IMR-90 (cell line): ENCODE results near the gene DCC. TPM values are rescaled to one million over a fixed set of nuclear protein-coding genes. Genes with fewer than 3 reads are reported as not detected.

ENCODE experiments used
- ATAC-seq: fragments of 200-7000 bp; cut with Tn5 transposase; 2 replicates; pipeline ENCODE4 v1.9.1; 2020; ENCODE audit warnings: low read depth, mild to moderate bottlenecking, moderate library complexity
- BruUV-seq: library from RNA; stranded (reverse); fragments of 400-500 nt; replicated peaks from 2 replicates; lab custom pipeline; 2021; lab: Mats Ljungman, UMichigan
- CTCF ChIA-PET: fragments of 300-600 bp; formaldehyde crosslinking; extraction: SDS; loops from one replicate; lab custom pipeline; 2021; ENCODE audit warnings: antibody characterized with exemption; lab: Yijun Ruan, JAX
- POLR2A ChIA-PET: fragments of 300-600 bp; sonication (Branson Sonifier 250); formaldehyde crosslinking; loops from one replicate; lab custom pipeline; 2022; ENCODE audit warnings: antibody characterized with exemption; ENCODE audit not compliant: unreplicated experiment; lab: Charles Lee
- DNase-seq: peaks from one replicate; pipeline ENCODE4 v3.0.0; 2013
- H2AFZ ChIP-seq: replicated peaks from 2 replicates; pipeline ENCODE3; 2013; ENCODE audit warnings: low read length, mild to moderate bottlenecking; ENCODE audit not compliant: poor library complexity
- H2AK5ac ChIP-seq: 2 replicates; pipeline ENCODE4 v1.6.1; 2013; ENCODE audit warnings: low read depth, low read length, inconsistent platforms
- H2AK9ac ChIP-seq: replicated peaks from 2 replicates; pipeline ENCODE3; 2013; ENCODE audit warnings: mild to moderate bottlenecking, low read depth, low read length, moderate library complexity; ENCODE audit not compliant: poor library complexity
- H2BK120ac ChIP-seq: 2 replicates; pipeline ENCODE4 v1.6.1; 2013; ENCODE audit warnings: low read depth, low read length, inconsistent platforms
- H2BK15ac ChIP-seq: 3 replicates; pipeline ENCODE4 v1.6.1; 2013; ENCODE audit warnings: low read depth, low read length, inconsistent platforms
- H2BK20ac ChIP-seq: 2 replicates; pipeline ENCODE4 v1.6.1; 2013; ENCODE audit warnings: low read depth, mild to moderate bottlenecking, inconsistent platforms, low read length, moderate library complexity
- H2BK5ac ChIP-seq: 2 replicates; pipeline ENCODE4 v1.6.1; 2013; ENCODE audit warnings: mild to moderate bottlenecking, low read depth, low read length, inconsistent platforms; ENCODE audit not compliant: poor library complexity, severe bottlenecking
- H3K14ac ChIP-seq: replicated peaks from 2 replicates; pipeline ENCODE4 v1.6.1; 2013; ENCODE audit warnings: low read depth, low read length, inconsistent platforms
- H3K18ac ChIP-seq: 2 replicates; pipeline ENCODE4 v1.6.1; 2013; ENCODE audit warnings: low read depth, low read length, control low read depth
- H3K23ac ChIP-seq: 2 replicates; pipeline ENCODE4 v1.6.1; 2013; ENCODE audit warnings: low read depth, low read length, inconsistent platforms
- H3K27ac ChIP-seq: 2 replicates; pipeline ENCODE4 v1.5.1; 2013; ENCODE audit warnings: mild to moderate bottlenecking, control low read depth, low read length; ENCODE audit not compliant: insufficient read depth
- H3K27me3 ChIP-seq: 2 replicates; pipeline ENCODE4 v1.6.1; 2013; ENCODE audit warnings: low read length; ENCODE audit not compliant: control insufficient read depth, insufficient read depth
- H3K36me3 ChIP-seq: 2 replicates; pipeline ENCODE4 v1.6.1; 2013; ENCODE audit warnings: low read length, mixed read lengths; ENCODE audit not compliant: control insufficient read depth, insufficient read depth
- H3K4ac ChIP-seq: 2 replicates; pipeline ENCODE4 v1.6.1; 2013; ENCODE audit warnings: low read depth, low read length, inconsistent platforms
- H3K4me1 ChIP-seq: 2 replicates; pipeline ENCODE4 v1.6.1; 2013; ENCODE audit warnings: low read length, mixed read lengths; ENCODE audit not compliant: control insufficient read depth, insufficient read depth
- H3K4me2 ChIP-seq: 2 replicates; pipeline ENCODE4 v1.6.1; 2013; ENCODE audit warnings: low read depth, mild to moderate bottlenecking, control low read depth, low read length, moderate library complexity
- H3K4me3 ChIP-seq: 2 replicates; pipeline ENCODE4 v1.5.1; 2013; ENCODE audit warnings: low read depth, mild to moderate bottlenecking, control low read depth, low read length, moderate library complexity; ENCODE audit not compliant: insufficient read depth
- H3K56ac ChIP-seq: 2 replicates; pipeline ENCODE4 v1.6.1; 2013; ENCODE audit warnings: low read length, inconsistent platforms; ENCODE audit not compliant: insufficient read depth; ENCODE audit errors: extremely low read depth
- H3K79me1 ChIP-seq, 2 experiments: 2 replicates each; pipeline ENCODE4 v1.6.1; 2013; ENCODE audit warnings: low read length in 2 of 2, inconsistent platforms in 1 of 2, low read depth in 1 of 2
- H3K9ac ChIP-seq: 2 replicates; pipeline ENCODE4 v1.6.1; 2013; ENCODE audit warnings: low read depth, low read length, control low read depth
- H3K9me1 ChIP-seq: 2 replicates; pipeline ENCODE4 v1.6.1; 2013; ENCODE audit warnings: low read length, inconsistent platforms; ENCODE audit not compliant: insufficient read depth
- H3K9me3 ChIP-seq: 2 replicates; pipeline ENCODE4 v1.6.1; 2013; ENCODE audit warnings: low read length; ENCODE audit not compliant: control insufficient read depth, insufficient read depth
- H4K20me1 ChIP-seq: 2 replicates; pipeline ENCODE4 v1.6.1; 2013; ENCODE audit warnings: low read length, inconsistent platforms; ENCODE audit not compliant: insufficient read depth
- H4K5ac ChIP-seq: 2 replicates; pipeline ENCODE4 v1.6.1; 2013; ENCODE audit warnings: mild to moderate bottlenecking, low read depth, low read length, control low read depth
- H4K8ac ChIP-seq, 2 experiments: 2 replicates each; pipeline ENCODE4 v1.6.1; 2013; ENCODE audit warnings: low read depth in 2 of 2, low read length in 2 of 2, control low read depth in 1 of 2, inconsistent platforms in 1 of 2
- H4K91ac ChIP-seq: 2 replicates; pipeline ENCODE4 v1.6.1; 2013; ENCODE audit warnings: low read depth, low read length, inconsistent platforms; ENCODE audit not compliant: insufficient read depth
- CHD1 ChIP-seq: IDR thresholded peaks from 2 replicates; pipeline ENCODE4 v1.6.1; 2012; ENCODE audit warnings: low read depth, low read length, improper control_type of control experiment
- CTCF ChIP-seq: conservative IDR thresholded peaks from 2 replicates; pipeline ENCODE4 v1.5.1; 2012; ENCODE audit warnings: mild to moderate bottlenecking, low read depth, low read length, improper control_type of control experiment
- MAZ ChIP-seq: IDR thresholded peaks from 2 replicates; pipeline ENCODE4 v1.6.1; 2012; ENCODE audit warnings: low read depth, mild to moderate bottlenecking, low read length, improper control_type of control experiment, moderate library complexity, borderline replicate concordance
- MXI1 ChIP-seq: IDR thresholded peaks from 2 replicates; pipeline ENCODE4 v1.6.1; 2012; ENCODE audit warnings: low read depth, mild to moderate bottlenecking, low read length, moderate library complexity, borderline replicate concordance
- POLR2A ChIP-seq: IDR thresholded peaks from 2 replicates; pipeline ENCODE4 v1.6.1; 2012; ENCODE audit warnings: mild to moderate bottlenecking, low read depth, low read length
- USF2 ChIP-seq: fragments of 150-350 bp; IDR thresholded peaks from 2 replicates; pipeline ENCODE4 v1.6.1; 2017; ENCODE audit warnings: mild to moderate bottlenecking, antibody characterized with exemption, low read length, low read depth
- WGBS, 2 experiments: methylation state at CpG; one replicate each; pipeline versions ENCODE4 v1.1.5 to v1.1.7; 2013; ENCODE audit warnings: missing lambda C conversion rate in 2 of 2; ENCODE audit not compliant: insufficient read length in 1 of 2; ENCODE audit errors: extremely low coverage in 2 of 2; 5-methylcytosine and 5-hydroxymethylcytosine counted together
- dilution Hi-C: fragments of 300-500 bp; cut with HindIII; formaldehyde crosslinking; loops from one replicate; pipeline ENCODE4 v1.14.3; 2018; ENCODE audit warnings: low sequenced_read_pairs; ENCODE audit not compliant: unreplicated experiment
- in situ Hi-C: fragments of 300-500 bp; cut with MboI; formaldehyde crosslinking; loops from 3 replicates; pipeline ENCODE4 v1.14.3; 2019; ENCODE audit warnings: low sequenced_read_pairs, inconsistent platforms, mixed read lengths
- intact Hi-C: fragments of 100-400 bp; cut with micrococcal nuclease; formaldehyde crosslinking; loops from 2 replicates; pipeline ENCODE4 v1.10.0; 2022
- polyA plus RNA-seq, 3 experiments: library from polyadenylated mRNA; depleted of rRNA; stranded (reverse); fragments of >200 nt; gene quantifications; 2 replicates each; pipeline ENCODE4 v1.2.3, GENCODE V29; 2012; ENCODE audit warnings: low replicate concordance in 1 of 3
- total RNA-seq: library from RNA; depleted of rRNA; stranded (reverse); fragments of >200 nt; gene quantifications from 2 replicates; pipeline ENCODE4 v1.2.3, GENCODE V29; 2012

Gene DCC
- total and polyA plus RNA-seq, 2 of the 4 experiments (the other 2 are of a cell fraction), result 0.31 to 0.54 TPM

- no peak overlapping the region for H3K4me2 ChIP-seq
- ChIA-PET POLR2A (no interaction called here), CTCF (no interaction called here)
- no peak overlapping the region for H4K8ac ChIP-seq
- H3K23ac ChIP-seq, result no peak overlapping the region
- H3K4ac ChIP-seq, result no peak overlapping the region
- no CpG with 5 or more reads among the region's 3 CpGs for WGBS, 2 experiments
- no peak overlapping the region for H2AK5ac ChIP-seq
- no peaks in the 10 kb centered on the region for H3K36me3 ChIP-seq
- no peak overlapping the region for H4K91ac ChIP-seq
- no peak overlapping the region for H2BK15ac ChIP-seq
- no peak overlapping the region for H2BK5ac ChIP-seq
- H2BK120ac ChIP-seq, result no peak overlapping the region
- ATAC-seq, result no peak
- H3K27ac ChIP-seq, result no peak overlapping the region
- H3K79me1 ChIP-seq, result no peaks in the 10 kb centered on the region
- DNase-seq, result no peak
- dilution Hi-C loops, result no loop called here
- no peak overlapping the region for H4K5ac ChIP-seq
- intact Hi-C loops, result no loop called here
- H3K4me3 ChIP-seq, result no peak overlapping the region
- no peaks in the 10 kb centered on the region for H3K27me3 ChIP-seq
- TF ChIP-seq CHD1, result no peak
- TF ChIP-seq MXI1, result no peak
- TF ChIP-seq CTCF, result no peak
- TF ChIP-seq POLR2A, result no peak
- no peak for TF ChIP-seq USF2
- TF ChIP-seq MAZ, result no peak
- H3K56ac ChIP-seq, result no peak overlapping the region
- H3K4me1 ChIP-seq, result no peaks in the 10 kb centered on the region
- no peak overlapping the region for H2AFZ ChIP-seq
- in situ Hi-C loops, result no loop called here
- H4K20me1 ChIP-seq, result no peaks in the 10 kb centered on the region
- no peaks in the 10 kb centered on the region for H3K9me1 ChIP-seq
- no peak overlapping the region for H2AK9ac ChIP-seq
- H3K14ac ChIP-seq, result no peak overlapping the region
- BruUV-seq, result no TSS peak
- H2BK20ac ChIP-seq, result no peak overlapping the region
- H3K9me3 ChIP-seq, result peaks cover 2% of the 10 kb centered on the region; the same call in 1 of the 2 replicates
- H3K9ac ChIP-seq, result no peak overlapping the region
- H3K18ac ChIP-seq, result no peak overlapping the region
Observed at GRCh38 chr18:53025247-53025646, 685.2 kb downstream of the DCC start.
